Vagina (tissue), 2 donors: ENCODE data around the gene TSPEAR.

ENCODE experiments used
- POLR2AphosphoS5 ChIP-seq, 2 donors: sonication (generic); formaldehyde crosslinking; IDR thresholded peaks; one replicate each; pipeline ENCODE4 v1.9.0; 2017; ENCODE audit warnings: antibody characterized with exemption in 2 of 2, mild to moderate bottlenecking in 2 of 2, low read depth in 1 of 2; ENCODE audit not compliant: insufficient read depth in 1 of 2
- TF ChIP-seq, protein P1 (sequence below), 3 experiments: fragments of 450-650 bp in 2 of 3; fragments of 200-600 bp in 1 of 3; sonication (generic) in 1 of 3; IDR thresholded peaks; one replicate each; pipeline ENCODE4 v1.5.1; 2017 to 2019; ENCODE audit warnings: antibody characterized with exemption in 3 of 3, mild to moderate bottlenecking in 2 of 3, moderate library complexity in 2 of 3

DNA sequence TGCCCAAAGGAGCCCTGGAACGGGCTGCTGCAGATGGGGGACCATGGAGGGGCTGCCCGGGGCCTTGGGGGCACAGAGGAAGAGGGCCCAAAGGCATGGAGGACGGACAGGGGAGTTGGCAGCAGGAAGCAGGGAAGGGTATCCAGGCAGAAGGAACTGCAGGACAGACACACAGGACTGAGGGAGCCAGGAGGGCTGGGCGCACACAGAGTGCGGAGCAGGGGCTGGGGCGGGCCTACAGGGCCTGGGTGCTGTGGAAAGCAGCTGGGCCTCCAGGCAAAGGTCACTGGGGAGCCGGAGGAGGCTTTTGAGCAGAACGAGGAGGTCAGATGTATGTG, 199.5 kb downstream of the TSPEAR start:
- no peak for TF ChIP-seq POLR2AphosphoS5 (IDR thresholded peaks at IDR 0.05; ENCODE audit: insufficient read depth in 1 of 2, low read depth in 1 of 2)
- TF ChIP-seq, protein P1, sequence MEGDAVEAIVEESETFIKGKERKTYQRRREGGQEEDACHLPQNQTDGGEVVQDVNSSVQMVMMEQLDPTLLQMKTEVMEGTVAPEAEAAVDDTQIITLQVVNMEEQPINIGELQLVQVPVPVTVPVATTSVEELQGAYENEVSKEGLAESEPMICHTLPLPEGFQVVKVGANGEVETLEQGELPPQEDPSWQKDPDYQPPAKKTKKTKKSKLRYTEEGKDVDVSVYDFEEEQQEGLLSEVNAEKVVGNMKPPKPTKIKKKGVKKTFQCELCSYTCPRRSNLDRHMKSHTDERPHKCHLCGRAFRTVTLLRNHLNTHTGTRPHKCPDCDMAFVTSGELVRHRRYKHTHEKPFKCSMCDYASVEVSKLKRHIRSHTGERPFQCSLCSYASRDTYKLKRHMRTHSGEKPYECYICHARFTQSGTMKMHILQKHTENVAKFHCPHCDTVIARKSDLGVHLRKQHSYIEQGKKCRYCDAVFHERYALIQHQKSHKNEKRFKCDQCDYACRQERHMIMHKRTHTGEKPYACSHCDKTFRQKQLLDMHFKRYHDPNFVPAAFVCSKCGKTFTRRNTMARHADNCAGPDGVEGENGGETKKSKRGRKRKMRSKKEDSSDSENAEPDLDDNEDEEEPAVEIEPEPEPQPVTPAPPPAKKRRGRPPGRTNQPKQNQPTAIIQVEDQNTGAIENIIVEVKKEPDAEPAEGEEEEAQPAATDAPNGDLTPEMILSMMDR (IDR thresholded peaks at IDR 0.05): no peak
